NCI-H345 treated with DMSO at 0.1 percent for 48 hours (cell line): ENCODE data around the gene TMEM132D.

Experiments used
- DNase-seq: peaks from one replicate; lab custom pipeline; 2025; ENCODE audit not compliant: unreplicated experiment; lab: John Stamatoyannopoulos, UW

Gene TMEM132D

DNA sequence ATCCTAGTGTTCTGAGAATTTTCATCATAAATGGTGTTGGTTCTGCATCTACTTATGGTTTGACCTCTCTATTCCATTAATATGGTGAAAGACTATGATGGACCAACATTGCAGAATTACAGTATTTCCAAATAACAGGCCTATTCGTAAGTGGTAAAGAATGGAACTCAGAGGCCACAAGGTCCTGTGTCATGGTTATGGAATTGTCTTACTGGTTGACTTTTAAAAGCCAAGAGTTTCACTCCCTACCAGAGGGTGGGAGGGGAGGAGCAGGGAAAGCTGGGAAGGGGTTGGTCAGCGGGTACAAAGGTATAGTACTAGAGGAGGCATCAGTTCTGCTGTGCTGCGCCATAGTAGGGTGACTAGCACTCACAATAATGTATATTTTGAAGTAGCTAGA, 153.4 kb downstream of the TMEM132D start:
- DNase-seq, result no peak

DNA sequence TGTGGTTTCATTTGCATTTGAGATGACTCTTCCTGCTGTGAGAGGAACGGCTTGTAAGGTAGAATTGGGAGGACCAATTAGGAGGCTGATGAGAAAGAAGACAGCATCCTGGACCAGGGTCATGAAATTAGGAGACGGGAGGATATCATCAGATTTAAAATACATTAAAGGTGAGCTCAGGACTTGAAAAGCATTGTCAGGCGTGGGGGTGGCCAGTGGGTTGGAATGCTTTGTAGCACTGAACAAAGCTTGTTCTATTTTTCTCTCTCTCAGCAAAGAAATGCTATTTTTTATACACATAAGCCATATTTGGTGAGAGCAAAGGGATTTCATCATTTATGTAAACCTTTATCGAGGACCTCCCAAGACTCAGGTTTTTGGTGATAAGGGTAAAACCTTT, 157.5 kb downstream of the TMEM132D start:
- DNase-seq, result no peak

DNA sequence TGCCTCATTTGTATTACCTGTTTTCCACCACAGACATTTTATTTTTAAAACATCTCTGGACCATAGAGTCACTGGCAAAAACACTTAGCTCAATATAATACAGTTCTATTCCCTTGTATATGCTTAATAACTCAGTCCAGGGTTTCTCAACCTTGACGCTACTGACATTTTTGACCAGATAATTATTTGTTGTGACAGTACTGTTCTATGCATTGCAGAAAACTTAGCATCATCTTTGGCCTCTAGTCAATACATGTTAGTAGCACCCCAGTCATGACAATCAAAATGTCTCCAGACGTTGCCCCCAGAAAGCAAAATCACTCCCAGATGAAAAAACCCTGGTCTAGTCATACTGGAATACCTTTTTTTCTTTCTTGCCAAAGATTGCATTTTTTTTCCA, 174.7 kb downstream of the TMEM132D start:
- no peak for DNase-seq

DNA sequence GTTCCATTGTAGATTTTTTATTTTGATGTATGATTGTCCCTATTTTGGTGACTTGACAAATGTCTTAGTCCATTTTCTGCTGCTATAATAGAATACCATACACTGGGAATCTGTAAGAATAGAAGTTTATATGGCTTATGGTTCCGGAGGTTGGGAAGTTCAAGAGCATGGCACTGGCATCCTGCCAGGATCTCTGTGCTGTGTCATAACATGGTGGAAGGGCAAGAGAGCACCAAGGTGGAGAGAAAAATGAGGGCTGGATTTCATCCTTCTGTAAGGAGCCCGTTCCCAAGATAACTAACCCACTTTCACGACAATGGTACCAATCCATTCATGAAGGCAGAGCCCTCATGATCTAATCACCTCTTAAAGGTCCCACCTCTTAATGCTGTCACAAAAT, 176.7 kb downstream of the TMEM132D start:
- DNase-seq, result peak; percentile 8

DNA sequence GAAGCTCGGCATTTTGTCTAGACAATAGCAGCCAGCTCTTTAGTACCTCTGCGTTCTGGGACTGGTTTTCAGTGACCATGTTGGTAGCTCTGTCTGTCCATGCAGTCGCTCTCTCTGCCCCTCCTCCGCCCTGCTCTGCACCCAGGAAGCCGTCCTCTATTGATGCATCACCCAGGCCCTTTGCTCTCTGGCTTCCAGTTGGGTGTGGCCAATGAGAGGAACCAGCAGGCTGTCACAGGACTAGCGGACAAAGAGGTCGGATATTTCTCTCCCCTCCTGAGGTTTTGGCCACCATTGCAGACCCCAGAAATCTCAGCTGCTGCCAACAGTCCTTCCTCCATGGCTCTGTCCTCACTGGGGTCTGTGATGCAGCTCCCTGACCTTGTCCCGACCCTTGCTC, 180.6 kb downstream of the TMEM132D start:
- no peak for DNase-seq

DNA sequence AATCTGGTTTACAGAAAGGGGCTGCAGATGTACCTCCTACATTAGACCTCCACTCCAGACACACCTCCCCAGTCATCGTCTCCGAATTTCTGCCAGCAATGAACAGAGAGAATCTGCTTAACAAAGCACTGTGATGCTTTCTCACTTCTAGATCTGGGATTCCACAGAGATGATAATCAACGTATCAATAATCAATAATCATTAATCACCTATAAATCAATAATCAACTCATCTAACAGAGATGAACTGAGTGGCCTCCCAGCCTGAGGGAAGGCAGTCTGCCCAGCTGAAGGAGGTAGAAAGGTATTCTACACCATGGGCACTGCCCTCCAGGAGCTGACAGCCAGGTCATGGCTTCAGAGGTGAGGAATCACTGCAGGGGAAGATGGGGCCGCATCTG, 183.2 kb downstream of the TMEM132D start:
- no peak for DNase-seq

DNA sequence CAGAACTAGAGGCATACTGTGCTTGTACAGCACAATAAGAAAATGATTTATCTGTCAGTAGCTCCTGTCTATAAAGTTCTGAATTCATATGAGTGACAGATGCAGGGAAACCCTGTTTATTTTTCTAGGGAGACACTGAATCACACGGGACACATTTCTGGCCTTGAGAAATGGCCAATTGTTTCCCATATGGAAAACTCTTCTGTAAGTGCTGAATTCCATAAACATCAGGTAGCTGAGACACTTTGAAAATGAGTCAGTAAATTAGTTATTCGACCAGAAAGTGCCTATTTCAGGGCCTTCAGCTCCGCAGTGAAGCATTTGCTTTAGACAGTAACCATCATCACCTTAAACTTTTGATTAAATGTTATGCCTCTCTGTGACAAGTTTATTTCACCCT, 184.4 kb downstream of the TMEM132D start:
- DNase-seq, result no peak

DNA sequence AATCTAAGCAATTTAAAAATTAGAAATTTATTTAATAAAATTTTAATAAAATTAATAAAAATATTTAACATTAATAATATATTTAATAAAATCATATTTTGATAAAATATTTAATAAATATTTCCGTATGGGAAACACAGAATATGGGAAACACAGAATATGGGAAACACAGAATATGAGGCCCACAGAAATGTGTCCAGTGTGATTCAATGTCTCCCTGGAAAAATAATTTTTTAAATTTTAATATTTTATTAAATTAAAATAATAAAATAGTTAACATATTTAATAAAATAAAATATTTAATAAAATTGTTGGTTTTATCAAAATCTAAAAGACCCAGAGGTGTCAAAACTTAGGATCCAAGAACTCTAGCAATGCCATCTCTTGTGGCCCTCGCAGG, 186.4 kb downstream of the TMEM132D start:
- no peak for DNase-seq

DNA sequence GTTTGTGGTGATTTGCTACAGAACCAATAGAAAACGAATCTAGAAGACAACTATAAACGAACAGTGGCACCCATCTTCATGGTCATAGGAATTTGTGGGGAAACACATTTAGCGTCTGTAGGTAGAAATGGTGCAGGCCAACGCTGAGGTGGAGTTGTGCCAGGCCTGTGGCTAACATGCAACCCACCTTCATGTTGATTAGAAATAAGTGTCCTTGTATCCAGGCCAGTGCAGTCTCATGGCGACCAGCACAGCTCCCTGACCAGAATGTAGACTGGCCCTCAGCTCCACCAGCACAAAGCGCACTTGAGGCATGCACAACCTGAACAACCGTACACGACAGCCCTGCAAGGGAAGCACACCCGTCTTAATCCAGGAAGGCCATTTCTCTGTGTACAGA, 187.0 kb downstream of the TMEM132D start:
- DNase-seq, result no peak

DNA sequence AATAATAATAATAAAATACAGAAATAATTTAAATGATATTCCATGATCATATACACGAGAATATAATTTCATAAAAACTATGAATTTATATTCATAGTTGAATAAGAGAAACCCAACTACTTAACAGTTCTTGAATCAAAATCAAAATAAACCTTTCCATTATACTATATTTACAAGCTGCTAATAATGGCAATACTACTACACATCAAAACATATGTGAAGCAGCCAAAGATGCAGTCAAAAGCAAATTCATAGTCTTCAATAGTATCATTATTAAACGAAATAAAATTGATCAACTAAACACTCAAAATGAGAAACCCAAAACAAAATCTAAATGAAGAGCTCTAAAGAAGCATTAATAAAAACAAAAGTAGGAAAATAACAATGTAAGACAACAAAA, 197.1 kb downstream of the TMEM132D start:
- no peak for DNase-seq

DNA sequence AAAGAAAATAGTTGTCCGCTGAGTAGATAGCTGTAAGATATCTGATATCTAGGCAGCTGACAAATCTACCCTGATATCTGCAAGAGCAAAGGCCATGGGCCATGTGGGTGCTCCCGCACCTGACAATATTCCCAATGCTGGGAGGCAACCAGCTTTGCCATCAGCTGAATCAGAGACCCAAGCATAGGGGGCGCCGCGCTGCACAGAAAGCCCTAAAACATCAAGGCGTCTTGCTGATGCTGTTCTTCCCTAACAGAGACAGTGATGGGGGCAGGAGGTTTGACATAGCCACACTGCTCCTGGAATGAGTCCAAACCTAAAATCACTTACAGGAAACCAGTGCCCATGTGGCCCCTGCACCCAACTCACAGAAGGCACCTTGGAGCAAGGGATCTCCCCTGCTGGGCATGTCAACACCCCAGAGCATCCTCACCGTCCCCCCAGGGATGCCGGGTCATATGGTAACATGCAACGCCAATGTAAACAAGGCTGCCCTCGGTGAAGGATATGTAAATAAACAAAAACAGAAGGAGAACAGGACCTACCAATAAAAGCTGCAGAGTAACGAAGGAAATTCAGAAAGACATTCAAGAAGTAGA, 199.5 kb downstream of the TMEM132D start:
- DNase-seq, result no peak

DNA sequence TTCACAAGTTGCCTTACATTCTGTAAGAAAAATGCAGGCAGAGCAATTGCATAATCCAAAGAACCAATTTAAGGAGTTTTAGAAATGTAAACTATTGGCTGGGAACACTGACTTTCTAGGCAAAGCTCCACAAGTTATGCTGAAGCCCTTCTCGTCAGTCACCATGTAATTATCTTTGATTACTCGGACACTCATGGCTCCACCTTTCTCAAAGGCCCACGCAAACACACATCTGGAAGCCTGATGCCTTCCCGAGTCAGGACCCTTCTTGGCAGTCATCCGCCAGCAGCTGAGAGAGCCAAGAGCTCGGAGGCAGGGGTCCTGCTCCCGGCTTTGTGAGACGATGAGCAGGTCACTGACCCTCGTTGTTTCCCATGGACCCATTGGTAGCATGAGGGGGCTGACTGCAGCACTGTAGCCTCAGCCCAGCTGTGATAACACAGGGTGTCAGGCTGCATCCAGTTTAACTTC, 202.2 kb downstream of the TMEM132D start:
- no peak for DNase-seq

DNA sequence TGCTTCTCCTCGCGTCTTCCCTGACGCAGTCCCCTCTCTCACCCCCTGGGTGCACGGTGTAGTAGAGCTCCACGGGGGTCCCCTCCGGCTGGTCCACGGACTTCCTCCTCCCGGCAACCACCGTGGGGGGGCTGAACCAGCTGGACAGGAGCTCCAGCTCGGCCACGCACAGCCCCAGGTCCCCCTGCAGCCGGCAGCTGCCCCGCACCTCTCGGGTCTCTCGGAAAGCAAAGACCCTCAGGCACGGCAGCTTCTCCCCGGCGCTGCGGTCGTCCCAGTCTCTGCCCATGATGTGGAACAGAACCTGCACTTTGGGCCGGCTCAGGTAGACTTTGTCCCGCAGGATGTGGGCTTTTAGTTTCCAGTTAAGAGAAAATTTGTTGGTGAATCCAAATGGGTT, 203.8 kb downstream of the TMEM132D start:
- DNase-seq, result no peak

DNA sequence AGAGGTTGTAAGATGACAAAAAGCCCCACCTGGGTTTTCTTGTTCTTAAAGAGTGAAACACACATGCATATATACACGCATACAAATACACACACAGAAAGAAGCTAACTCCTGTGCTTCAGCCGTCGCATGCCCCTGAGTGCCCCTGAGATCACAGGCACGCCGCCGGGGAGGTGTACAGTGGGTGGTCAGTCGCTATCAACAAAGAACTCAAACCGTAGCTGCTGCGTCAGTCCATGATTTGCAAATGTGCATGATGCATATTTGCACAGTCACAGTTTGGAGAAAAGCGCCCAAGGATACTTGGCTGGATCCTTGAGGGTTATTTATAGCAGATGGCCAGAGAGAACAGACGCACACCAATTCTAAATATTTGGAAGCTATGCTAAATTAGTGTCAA, 206.9 kb downstream of the TMEM132D start:
- DNase-seq, result no peak

DNA sequence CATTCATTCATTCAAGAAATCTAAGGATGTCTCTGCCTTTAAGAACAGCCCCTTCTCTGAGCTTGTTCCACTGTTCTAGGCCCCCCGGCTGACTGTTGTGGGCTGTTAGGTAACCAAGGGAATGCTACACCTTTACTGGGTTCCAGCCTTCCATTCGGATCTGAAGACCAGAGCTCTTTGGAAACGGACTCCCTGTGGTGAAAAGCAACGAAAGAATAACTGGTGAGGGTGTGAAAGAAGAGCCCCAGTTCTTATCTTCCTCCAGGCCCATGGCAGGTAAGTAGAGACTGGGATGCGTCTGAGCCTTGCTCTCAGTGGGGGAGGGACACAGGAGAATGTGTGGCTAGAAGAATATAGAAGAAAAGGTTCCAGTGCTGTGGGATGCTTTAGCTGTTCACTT, 207.4 kb downstream of the TMEM132D start:
- no peak for DNase-seq

DNA sequence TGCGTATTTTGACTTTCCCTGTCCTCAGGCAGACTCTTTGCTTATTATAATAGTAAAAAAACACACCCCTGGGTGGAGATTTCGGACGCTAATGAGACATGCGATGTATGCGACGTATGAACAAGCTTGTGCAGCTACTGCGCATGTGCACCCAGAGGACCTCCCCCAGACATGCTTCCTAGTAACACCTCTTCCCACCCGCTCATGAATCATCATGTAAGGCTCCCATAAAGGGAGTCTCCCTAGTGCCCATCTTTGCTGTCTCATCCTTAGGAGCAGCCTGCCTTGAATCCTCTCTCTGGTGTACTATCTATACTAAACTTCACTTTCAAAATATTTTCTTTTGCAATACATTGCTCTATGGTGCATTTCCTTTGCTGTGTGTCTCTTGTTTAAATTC, 210.1 kb downstream of the TMEM132D start:
- no peak for DNase-seq

DNA sequence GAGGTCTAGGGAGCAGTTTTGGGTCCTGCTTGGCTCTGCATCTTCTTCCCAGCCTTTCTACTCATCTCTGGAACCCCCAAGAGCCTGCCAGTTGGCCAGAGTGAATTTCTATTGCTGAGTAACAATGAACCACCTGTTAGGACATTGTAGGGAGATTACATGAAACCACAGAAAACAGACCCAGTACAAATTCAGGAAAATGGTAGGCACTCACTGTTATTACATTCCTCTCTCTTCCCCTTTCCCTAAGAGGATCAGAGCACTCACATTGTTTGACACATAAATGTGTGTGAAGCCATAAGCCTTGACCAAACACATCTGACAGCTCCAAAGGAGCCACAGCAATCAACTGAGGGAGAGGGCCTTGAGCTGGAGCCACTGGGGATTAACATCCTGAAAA, 216.1 kb downstream of the TMEM132D start:
- no peak for DNase-seq

DNA sequence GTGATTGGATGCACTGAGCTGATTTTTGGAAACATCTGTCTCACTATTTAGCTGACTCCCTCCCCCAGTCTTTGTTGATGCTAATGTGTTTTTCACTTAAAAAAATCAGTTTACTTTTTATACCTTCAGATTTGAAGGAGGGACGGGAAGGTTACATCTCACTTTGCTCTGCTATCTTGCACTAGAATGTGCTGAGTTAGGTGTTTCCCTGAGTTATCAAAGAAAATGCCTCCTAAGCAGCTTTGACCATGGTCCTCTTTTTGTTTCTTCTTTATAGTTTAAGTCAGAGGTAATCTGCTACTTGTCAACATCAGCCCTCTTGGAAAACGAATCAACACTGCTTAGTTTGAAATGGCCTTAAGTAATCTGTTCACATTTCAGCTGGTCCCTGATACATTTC, 222.0 kb downstream of the TMEM132D start:
- no peak for DNase-seq

DNA sequence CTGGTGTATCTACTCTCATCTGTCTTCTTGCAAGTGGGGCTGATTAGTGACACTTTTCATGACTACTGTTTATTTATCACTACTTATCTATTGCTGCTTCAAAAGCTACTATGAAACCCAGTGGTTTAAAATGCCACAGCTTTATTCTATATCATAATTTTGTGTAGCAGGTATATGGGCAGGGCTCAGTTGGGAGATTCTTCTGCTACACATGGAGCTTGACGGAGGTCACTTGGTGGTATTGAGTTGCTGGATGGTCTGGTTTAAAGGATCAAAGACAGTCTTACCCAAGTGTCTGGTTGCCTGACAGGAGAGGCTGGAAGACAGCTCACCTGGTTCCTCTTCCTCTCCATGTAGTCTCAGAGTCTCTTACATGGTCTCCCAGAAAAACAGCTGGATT, 222.7 kb downstream of the TMEM132D start:
- DNase-seq, result no peak

DNA sequence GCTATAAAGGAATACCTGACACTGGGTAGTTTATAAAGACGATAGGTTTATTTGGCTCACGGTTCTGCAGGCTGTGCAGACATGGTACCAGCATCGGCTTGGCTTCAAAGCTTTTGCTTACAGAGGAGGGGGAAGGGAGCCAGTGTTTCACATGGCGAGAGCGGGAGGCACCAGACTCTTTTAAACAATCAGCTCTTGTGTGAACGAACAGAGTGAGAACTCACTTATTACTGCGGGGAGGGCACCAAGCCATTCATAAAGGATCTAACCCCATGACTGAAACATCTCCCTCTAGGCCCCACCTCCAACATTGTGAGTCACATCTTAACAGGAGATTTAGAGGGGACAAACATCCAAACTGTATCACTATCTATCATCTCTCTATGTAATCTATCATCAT, 227.4 kb downstream of the TMEM132D start:
- DNase-seq, result no peak

DNA sequence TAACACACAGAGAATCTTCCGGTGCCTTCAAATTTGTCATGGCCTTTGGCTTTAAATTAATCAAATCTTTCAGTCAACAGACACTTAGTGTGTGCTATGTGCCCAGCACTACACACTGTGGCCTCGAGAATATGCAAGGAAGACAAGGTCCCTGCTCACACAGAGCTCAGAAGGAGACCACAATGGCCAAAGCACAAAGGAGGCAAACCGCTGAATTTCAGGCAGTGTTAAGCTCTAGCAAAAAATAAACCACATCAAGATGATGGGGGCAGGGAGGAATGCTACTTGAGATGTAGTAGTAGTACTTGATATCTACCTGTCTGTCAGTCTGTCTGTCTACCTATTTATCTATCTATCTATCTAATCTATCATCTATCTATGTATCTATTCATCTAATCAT, 227.9 kb downstream of the TMEM132D start:
- DNase-seq, result no peak

DNA sequence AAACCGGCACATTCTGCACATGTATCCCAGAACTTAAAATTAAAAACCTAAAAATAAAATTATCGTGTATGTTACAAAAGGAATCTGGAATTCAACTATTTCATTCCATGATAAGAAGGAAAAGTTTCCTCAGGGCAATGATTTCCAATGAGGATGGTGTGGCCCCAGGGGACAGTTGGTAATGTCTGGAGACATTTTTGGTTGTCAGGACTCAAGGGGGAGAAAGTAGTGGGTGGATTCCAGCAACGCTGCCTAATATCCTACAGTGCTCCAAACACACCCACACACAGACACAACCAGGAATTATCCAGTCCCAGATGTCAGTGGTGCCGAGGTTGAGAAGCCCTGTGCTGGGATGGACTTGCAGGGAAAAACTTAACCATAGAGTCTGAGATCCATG, 228.3 kb downstream of the TMEM132D start:
- DNase-seq, result no peak

DNA sequence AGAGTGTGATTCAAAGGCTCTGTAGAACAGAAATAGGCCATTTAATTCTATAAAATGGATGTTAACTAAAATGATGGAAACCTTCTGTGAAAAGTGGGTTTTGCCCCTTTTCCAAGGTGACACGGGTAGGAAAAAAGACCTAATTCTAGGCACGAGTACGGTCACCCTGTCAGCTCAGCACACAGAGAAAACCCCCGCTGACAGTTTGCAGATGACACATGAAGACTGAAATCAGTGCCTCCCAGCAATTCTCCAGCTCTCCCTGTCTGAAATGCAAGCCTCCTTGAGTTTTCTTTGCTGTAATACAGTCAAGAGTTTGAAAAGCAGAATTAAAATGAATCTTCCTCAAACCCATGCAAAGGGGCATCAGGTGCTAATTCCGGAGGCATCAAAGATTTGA, 230.0 kb downstream of the TMEM132D start:
- no peak for DNase-seq

DNA sequence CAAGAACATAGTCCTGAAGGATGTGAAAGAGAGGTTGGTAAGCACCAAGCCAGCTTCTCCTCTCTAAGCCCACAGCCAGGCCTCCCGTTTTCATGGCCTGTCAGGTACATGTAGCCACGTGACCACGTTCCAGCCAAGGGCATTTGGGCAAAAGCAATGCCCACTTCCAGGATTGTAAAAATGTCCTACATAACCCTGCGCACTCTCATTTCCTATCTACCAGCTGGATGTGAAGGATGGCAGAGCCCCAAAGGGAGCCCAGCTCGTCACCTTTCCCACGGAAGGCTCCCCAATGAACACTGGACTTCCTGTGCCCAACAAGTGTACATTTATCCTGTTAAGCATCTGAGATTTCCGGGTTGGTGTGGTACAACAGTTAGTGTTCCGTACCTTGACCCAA, 231.7 kb downstream of the TMEM132D start:
- DNase-seq, result no peak
